HG02840 (cell line): ENCODE measurements around the gene GRK6.

Experiments
- ATAC-seq: cut with Tn5 transposase; IDR thresholded peaks from one replicate; pipeline ENCODE4 v1.9.1; 2021; ENCODE audit warnings: mild to moderate bottlenecking, moderate library complexity, moderate number of reproducible peaks; ENCODE audit not compliant: unreplicated experiment, low FRiP score

Gene GRK6

DNA sequence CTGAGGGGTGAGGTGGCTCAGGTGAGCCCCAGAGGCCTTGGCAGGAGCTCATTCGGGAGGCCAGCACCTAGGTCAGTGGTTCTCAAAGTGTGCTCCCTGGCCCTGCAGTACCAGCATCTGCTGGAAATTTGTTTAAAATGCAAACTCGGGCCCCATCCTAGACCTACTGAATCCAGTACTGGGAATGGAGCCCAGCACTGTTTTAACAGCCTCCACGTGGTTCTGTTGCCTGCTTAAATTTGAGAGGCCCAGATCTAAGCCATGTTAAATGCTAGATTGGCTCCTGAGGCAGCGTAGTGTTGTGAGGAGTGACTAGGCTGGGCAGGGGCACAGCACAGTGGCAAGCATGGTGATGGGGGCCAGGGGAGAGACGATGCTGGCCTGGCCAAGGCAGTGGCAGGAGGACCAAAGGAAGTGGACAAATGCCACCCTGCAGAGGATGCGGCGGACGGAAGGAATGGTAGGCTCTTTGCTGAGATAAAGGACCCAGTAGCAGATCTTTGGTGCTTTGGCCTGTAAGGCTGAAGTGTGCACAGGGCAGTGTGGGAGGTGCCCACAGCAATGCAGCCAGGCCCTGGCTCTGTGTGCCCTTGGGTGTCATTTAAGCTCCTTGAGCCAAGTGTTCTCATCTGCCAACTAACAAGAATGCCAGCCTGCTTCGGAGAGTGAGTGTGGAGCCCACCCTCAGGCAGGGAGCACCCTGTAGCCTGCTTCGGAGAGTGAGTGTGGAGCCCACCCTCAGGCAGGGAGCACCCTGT is 24.4 kb downstream of the GRK6 start:
- ATAC-seq = no peak

DNA sequence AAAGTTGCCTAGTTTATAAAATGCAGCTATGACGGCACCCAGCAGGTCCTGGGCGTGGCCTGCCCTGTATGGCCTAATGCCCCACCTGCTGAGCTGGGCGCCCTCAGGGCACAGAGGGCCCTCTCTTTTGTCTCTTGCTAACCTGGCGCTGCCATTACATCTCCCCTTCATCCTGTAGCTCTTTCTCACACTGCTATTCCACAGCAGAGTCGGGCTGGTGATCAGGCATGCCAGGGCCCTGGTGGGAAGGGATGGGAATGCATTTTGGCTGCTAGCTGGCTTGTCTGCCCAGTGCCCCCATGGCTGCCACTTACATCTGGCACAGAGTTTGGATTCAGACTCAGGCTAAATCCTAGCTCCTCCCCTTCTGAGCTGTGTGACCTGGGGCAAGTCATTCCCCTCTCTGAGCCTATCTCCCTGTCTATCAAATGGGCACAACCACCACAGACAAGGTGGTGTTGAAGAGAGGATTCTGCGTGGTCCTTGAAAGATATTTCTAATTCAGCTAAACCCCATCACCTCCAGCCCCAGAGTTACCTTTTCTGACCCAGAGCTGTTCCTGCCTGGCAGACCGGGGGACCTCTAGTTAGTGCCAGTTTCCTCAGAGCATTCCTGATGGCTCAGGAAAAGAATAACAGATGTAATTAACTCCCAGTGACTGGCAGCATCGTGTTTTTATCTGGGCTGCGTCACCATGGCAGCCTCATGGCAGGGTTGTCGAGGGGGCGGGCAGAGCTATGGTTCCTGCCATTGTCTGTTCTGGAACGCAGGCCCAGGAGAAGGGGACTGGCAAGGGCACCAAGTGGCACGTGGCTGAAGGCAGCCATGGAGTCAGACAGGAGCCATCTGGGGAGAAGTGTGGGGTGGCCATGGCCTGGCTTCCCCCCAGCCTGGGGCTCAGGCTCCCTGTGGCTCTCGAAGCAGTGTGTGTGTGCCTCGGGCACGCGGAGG is 26.5 kb downstream of the GRK6 start:
- ATAC-seq = no peak

DNA sequence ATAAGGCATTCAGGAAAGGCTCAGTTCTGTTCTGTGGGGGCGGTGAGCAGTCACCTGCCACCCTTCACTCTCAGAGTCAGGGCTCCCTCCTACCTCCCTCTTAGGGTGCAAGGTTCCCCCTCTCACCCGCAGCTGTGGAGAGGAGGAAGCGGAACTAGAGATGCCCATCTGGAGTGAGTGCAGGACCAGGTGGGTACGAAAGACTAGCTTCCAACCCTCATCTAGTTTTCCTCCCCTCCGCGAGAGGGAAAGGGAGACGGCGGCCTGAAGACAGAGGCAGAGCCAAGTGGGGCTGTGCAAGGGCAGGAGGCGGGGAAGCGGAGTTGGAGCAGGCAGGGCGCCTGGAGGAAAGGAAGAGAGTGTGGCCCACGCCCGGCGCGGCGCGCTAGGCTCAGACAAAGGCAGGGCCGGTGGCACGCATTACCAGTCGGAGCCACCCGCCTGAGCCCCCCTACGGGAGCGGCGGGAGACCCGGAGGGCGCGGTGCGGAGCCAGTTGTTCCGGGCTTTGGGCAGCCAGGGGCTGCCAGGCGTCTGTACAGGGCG is 27.4 kb downstream of the GRK6 start:
- ATAC-seq = peak; percentile 1

DNA sequence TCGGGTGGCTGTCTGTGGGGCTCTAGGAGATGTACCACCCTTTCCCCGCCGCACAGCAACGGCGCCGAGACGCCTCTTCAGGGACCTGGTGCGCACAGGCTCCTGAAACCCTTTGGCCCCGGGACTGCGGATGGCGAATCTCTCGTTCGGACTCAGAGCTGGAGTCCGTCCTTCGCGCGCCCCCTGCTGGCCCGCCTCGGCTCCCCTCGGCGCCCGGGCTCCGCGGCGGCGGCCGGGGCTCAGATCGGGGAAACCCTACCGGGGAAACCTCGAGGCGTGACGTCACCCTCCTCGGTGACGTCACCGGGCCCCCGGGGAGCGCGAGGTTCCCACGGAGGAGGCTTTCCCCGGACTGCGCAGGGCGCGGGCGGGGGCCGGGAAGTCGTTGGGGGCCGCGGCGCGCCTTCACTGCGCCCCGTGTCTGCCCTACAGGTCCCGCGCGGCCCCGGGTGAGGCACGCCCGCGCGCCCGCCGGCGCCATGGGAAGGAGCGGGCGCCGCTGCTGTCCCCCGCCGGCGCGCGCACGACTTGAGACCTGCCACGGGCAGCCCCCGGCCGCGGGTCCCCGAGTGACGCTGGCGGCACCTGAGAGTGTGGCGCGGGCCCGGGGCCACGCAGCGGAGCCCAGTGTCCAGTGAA is 28.0 kb downstream of the GRK6 start:
- peak; percentile 48 for ATAC-seq

DNA sequence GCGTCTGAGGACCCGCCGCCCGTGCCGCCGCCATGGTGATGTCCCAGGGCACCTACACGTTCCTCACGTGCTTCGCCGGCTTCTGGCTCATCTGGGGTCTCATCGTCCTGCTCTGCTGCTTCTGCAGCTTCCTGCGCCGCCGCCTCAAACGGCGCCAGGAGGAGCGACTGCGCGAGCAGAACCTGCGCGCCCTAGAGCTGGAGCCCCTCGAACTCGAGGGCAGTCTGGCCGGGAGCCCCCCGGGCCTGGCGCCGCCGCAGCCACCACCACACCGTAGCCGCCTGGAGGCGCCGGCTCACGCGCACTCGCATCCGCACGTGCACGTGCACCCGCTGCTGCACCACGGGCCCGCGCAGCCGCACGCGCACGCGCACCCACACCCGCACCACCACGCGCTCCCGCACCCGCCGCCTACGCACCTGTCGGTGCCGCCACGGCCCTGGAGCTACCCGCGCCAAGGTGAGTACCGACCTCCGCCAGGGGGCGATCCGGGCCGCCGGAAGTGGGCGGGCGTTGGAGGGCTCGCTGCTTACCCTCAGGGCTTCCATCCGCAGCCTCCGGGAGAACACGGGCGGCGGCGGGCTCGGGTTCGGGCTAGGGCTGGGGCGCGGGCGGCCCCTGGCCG is 28.7 kb downstream of the GRK6 start:
- peak; percentile 48 for ATAC-seq

DNA sequence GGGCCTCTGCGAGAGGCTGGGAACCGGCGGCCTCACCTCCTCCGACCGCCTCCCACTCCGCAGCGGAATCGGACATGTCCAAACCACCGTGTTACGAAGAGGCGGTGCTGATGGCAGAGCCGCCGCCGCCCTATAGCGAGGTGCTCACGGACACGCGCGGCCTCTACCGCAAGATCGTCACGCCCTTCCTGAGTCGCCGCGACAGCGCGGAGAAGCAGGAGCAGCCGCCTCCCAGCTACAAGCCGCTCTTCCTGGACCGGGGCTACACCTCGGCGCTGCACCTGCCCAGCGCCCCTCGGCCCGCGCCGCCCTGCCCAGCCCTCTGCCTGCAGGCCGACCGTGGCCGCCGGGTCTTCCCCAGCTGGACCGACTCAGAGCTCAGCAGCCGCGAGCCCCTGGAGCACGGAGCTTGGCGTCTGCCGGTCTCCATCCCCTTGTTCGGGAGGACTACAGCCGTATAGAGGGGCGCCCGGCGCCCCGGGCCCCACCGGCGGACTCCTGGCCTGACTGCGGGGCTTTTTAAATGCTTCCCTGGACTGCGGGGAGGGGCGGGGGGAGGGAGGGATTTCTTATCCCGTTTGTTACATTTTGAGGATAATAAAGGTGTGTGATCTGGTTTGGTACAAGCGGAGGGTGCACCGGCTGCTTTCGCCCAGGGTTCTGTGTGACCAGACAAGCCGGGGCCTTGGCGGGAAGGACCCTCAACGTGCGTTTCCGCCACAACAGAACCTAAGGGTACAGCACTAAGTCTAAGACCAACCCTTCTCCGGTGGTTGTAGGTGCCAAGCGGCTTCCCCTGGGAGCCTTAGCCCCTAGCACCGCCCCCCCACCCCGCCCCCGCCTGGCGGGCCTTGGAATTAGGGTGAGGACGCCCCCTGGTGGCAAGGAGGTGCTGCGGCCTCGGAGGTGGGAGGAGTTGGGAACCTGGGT is 29.4 kb downstream of the GRK6 start:
- ATAC-seq = peak; percentile 18

DNA sequence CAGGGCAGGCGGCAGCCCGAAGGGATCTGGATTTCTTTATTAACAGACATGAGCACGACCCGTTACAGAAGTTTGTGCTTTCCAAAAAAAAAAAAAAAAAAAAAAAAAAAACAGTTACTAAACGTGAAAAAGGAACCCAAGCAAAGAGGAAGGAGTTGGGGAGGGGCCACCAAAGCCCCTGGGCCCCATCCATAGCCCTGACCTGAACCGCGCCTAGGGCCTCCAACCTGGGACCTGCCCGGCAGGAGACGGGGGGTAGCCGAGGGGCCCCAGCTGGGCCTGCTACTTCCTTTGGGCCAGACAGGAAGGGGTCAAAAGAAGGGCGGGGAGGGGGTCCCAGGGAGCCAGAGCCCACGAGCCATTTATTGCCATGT is 30.1 kb downstream of the GRK6 start:
- no peak for ATAC-seq

DNA sequence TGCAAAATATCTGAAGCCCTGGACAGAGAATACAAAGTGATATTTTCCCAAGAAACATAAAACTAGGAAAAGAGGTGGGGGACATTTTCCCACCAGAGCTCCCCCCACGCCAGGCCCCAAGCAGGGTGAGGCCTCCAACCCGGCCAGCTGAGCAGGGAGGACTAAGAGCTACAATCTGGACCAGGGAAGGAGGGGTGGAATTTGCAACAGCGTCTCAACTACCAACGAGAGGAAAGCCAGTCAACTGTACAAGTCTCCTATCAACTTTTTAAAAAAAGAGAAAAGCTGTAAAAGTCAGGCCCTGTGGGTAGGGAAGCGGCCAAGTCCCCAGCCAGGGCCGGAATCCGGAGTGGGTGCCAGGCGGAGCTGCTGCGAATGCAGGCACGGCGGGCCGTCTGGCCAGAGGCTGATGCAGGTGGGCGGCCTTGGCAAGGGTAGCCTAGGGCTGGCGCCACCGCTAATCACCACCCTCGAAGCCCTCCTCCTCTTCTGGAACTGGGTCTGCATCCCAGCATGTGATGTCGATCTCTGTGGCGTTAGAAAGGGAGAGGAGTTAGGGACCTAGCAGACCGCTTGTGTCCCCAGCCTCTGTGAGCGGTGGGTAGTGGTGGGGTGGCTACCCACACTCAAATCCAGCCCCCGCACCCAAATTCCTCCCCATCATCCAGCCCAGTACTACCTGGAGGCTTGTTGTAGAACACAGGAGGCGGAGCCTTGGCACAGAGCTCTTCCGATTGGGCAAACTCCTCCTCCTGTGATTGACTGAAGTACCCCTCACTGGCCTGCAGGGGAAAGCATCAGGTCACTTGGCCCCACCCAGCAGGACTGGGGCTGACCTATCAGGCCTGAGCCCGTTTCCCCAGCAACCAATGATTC is 30.7 kb downstream of the GRK6 start:
- no peak for ATAC-seq

DNA sequence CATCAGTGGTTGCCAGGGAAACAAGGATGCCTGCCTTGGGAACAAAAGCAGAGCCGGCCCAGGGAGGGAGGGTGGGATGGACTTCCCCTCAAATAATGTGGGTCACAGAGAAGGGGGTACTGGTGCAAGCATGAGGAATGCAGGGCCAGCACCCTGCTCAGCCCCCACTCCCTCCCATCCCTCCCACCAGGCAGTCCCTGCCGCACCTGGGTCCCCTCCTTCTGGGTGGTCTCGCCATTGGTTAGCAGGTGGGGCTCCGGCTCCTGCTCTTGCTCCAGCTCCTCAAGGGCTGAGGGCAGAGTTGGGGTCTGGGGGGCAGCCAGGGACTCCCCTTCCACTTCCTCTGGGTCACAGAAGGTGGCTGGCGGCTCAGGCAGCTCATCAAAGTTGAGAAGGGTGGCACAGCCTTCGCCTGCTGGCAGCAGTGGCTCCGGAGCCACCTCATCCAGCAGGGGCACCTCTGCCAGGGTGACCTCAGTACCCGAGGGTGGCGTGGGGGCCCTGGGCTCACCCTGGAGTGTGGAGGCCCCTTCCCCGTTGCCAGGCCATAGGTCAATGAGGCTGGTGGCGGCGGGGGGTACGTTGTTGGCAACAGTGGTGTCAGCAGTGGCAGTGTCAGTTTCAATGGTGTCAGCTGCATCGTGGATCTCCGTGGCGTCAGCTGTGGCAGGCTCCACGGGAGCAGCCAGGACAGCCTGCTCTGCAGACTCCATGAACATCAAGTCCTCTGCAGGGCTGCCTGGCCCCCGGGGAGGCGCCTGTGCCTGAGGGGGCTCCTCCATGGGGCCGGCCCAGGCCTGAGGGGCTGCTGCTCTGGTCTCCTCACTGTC is 31.6 kb downstream of the GRK6 start:
- ATAC-seq = no peak

DNA sequence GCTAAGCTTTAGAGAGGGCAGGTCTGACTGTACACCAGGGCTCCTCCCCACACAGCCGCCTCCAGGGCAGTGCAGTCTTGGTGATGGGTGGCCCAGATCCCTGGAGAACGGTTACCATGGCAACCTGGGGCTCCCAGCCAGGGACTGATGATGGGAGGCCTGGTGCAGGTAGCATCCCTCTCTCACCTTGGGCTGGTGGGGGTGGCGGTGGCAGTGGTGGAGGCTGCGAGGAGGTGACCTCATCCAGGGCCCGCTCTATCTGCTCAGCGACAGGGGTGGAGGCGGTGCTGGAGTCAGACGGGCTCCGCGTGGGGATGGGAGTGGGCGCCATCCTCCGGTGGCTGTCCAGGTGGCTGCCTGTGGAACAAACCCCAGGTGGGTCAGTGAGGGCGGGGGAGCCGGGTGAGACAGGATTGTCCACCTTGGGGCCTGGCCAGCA is 32.5 kb downstream of the GRK6 start:
- no peak for ATAC-seq

DNA sequence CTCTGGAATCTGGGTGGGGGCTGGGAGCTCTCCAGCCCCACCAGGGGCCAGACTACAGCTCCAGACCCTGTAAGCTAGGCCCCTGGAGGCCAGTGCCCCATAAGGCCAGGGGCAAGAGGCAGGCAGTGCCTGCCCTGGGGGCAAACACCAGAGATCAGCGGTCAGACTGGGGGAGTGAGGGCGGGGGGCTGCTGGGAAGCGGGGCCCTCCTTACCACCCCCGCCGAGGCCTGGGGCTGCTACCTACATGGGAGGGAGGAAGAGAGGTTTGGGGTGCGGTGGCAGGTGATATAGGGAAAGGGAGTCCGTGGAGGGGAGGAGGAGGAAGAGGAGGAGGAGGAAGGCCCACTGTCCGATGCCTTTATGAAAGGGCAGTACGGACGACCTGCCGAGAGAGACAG is 32.9 kb downstream of the GRK6 start:
- ATAC-seq = no peak

DNA sequence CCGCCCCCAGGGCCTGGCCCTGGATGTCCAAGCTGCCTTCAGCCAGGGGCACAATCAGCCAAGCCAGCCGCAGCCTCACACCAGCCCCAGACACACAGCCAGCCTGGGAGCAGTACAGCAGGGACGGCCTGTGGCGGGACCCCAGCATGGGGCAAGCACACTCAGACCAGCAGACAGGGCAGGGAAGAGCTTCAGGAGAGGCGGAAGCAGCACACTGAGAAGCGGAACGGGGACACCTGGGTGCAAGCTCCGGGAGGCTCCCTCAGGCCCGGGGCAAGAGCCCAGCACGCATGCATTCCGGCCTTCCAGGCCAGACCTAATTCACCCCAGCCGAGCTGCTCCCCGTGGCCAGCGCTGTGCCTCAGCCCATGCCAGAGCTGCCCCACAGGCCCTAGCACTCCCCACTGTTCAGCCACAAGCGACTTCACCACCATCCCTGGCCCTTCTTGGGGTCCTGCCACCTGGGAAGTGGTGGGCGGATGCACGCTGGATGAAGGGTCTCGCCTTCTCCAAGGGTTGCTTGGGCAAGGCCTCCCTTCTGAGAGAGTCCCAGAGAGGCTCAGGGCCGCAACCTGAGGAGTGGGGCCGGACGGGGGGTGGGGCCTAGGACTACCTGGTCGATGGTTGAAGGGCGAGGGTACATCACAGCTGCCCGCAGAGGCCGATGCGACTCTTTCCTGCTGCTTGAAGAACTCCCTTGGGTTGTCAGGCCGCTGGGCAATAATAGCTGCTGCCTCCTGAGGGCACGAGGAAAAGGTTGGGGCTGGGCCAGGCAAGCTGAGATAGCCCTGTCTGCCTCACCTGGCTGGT is 33.5 kb downstream of the GRK6 start:
- ATAC-seq = no peak

DNA sequence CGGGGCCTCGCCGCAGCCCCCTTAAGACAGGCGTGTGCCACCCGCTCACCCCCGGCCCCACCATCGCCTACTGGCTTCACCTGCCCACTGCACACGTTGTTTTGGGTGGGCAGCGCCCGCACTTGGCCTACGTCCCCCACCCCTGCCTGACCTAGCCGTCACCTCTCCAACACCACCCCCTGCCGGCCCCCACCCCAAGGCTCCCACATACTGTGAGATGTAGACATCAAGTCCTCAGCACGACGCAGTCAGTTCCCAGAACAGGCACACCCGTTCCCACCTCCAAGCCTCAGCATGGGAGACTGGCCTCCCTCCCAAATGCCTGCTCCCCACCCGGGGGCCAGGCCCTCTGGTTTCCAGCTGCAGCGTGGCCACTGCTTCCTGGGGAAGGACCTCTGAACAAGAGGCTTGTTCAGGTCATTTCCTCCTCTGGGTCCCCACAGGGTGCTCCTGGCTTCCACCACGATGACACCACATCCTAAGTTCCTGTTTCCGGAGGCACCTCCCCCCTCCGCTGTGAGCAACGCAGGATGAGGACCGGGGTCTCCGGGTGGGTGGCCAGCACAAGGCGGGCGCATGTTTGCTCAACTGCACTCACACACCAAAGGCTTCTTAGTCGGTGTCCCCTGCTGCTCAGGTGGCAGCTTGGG is 35.7 kb downstream of the GRK6 start:
- ATAC-seq = no peak

DNA sequence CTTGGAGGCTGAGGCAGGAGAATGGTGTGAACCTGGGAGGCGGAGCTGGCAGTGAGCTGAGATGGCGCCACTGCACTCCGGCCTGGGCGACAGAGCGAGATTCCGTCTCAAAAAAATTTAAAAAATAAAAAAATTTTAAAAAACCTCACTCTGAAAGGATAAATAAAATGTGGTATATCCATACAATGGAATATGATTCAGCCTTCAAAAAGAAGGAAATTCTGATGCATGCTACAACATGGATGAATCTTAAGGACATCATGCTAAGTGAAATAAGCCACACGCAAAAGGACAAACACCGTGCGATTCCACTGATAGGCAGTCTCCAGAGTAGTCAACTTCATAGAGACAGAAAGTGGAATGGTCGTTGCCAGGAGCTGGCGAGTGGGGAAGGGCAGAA is 38.6 kb downstream of the GRK6 start:
- no peak for ATAC-seq

DNA sequence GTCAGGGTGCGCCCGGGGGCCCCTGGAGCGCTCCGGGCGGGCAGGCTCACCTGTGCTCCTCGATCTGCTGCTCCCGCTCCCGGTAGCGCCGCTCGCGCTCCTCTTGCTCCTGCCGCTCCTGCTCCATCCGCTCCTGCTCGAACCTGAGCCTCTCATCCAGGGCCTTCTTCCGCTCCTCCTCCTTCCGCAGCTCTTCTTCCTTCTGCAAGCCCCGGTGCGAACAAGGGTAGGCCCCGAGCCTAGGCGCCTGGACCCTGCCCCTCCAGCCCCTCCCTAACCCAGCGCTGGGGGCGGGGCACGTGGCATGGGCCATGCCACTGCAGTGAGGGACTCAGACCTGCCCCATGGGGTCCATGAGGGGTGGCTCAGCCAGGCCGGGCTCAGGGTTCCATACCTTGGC is 40.4 kb downstream of the GRK6 start:
- no peak for ATAC-seq

DNA sequence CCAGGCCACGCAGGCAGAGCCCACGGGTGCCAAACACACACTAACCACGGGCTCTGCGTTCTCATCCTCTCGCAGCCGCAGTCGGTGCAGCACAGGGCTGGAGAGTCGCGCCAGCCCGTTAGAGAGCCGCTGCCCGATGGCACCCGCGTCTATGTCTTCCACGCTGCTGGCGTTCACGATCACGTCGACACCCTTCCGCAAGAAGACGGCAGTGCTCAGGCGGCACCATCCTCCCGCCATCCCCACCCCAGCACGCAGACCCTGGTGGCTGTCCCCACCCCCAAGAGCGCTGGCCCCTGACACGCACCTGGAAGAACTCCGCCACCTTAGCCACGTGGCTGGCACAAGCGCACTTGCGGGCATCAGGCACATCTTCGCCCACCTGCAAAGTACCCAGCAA is 41.0 kb downstream of the GRK6 start:
- no peak for ATAC-seq
